PC-9 (cell line): ENCODE measurements around the gene PSTK.

Source experiments
- CTCF ChIP-seq: fragments of 200-600 bp; sonication (generic); conservative IDR thresholded peaks from 2 replicates; pipeline ENCODE4 v1.6.1; 2017; ENCODE audit warnings: mixed run types, antibody characterized with exemption, mild to moderate bottlenecking, moderate library complexity
- EZH2 ChIP-seq: fragments of 200-600 bp; sonication (generic); IDR thresholded peaks from 2 replicates; pipeline ENCODE4 v1.8.0; 2017; ENCODE audit warnings: antibody characterized with exemption, low read depth

- TF ChIP-seq CTCF (no peak), EZH2 (no peak)
These were observed 39.9 kb downstream of the PSTK start for GRCh38 chr10:123019941-123020703.
